H9 (cell line): ENCODE results near the gene FBXO31. TPM values are rescaled to one million over a fixed set of nuclear protein-coding genes. Genes with fewer than 3 reads are reported as not detected.

Experiments used
- DNase-seq: peaks from one replicate; pipeline ENCODE4 v3.0.0-alpha.2; 2017
- H2AFZ ChIP-seq: one replicate; pipeline ENCODE4 v1.6.1; 2013; ENCODE audit warnings: mild to moderate bottlenecking, low read length, control low read depth, moderate library complexity
- H2AK5ac ChIP-seq: 2 replicates; pipeline ENCODE4 v1.6.1; 2013; ENCODE audit warnings: low read length, control low read depth, mixed read lengths; ENCODE audit not compliant: insufficient read length
- H2BK120ac ChIP-seq: one replicate; pipeline ENCODE4 v1.6.1; 2013; ENCODE audit warnings: low read depth, mild to moderate bottlenecking, low read length, control low read depth, inconsistent platforms; ENCODE audit not compliant: poor library complexity, severe bottlenecking
- H2BK12ac ChIP-seq: 2 replicates; pipeline ENCODE4 v1.6.1; 2013; ENCODE audit warnings: low read length, control low read depth, mixed read lengths, low read depth; ENCODE audit not compliant: insufficient read length
- H2BK15ac ChIP-seq: 2 replicates; pipeline ENCODE4 v1.6.1; 2013; ENCODE audit warnings: low read depth, low read length, control low read depth
- H2BK20ac ChIP-seq: one replicate; pipeline ENCODE4 v1.6.1; 2013; ENCODE audit warnings: low read depth, mild to moderate bottlenecking, low read length, control low read depth, inconsistent platforms; ENCODE audit not compliant: poor library complexity, severe bottlenecking
- H2BK5ac ChIP-seq: 2 replicates; pipeline ENCODE4 v1.6.1; 2013; ENCODE audit warnings: low read length, control low read depth, mixed read lengths; ENCODE audit not compliant: insufficient read length
- H3K14ac ChIP-seq: 2 replicates; pipeline ENCODE4 v1.6.1; 2013; ENCODE audit warnings: low read length, control low read depth; ENCODE audit not compliant: insufficient read depth
- H3K18ac ChIP-seq: 2 replicates; pipeline ENCODE4 v1.6.1; 2013; ENCODE audit warnings: low read depth, mild to moderate bottlenecking, mixed read lengths, low read length, control low read depth; ENCODE audit not compliant: insufficient read length
- H3K23ac ChIP-seq: 2 replicates; pipeline ENCODE4 v1.6.1; 2013; ENCODE audit warnings: low read length, control low read depth, mixed read lengths, low read depth; ENCODE audit not compliant: insufficient read length
- H3K23me2 ChIP-seq: 2 replicates; pipeline ENCODE4 v1.6.1; 2013; ENCODE audit warnings: low read depth, mild to moderate bottlenecking, mixed read lengths, low read length, control low read depth; ENCODE audit not compliant: insufficient read length, poor library complexity, severe bottlenecking
- H3K27ac ChIP-seq: 2 replicates; pipeline ENCODE4 v1.5.1; 2013; ENCODE audit warnings: low read length, control low read depth, mixed read lengths, low read depth; ENCODE audit not compliant: insufficient read length
- H3K27me3 ChIP-seq: 2 replicates; pipeline ENCODE4 v1.6.1; 2013; ENCODE audit warnings: low read length, control low read depth, inconsistent platforms; ENCODE audit not compliant: insufficient read depth
- H3K4ac ChIP-seq: 2 replicates; pipeline ENCODE4 v1.6.1; 2013; ENCODE audit warnings: low read depth, mild to moderate bottlenecking, control low read depth, inconsistent platforms, low read length, moderate library complexity
- H3K4me1 ChIP-seq: 2 replicates; pipeline ENCODE4 v1.6.1; 2013; ENCODE audit warnings: low read length, control low read depth, inconsistent platforms; ENCODE audit not compliant: insufficient read depth
- H3K4me2 ChIP-seq: 2 replicates; pipeline ENCODE4 v1.6.1; 2013; ENCODE audit warnings: low read length, control low read depth, mixed read lengths; ENCODE audit not compliant: insufficient read length, insufficient read depth
- H3K56ac ChIP-seq: 2 replicates; pipeline ENCODE4 v1.6.1; 2013; ENCODE audit warnings: low read depth, mild to moderate bottlenecking, mixed read lengths, low read length, control low read depth; ENCODE audit not compliant: insufficient read length
- H3K79me1 ChIP-seq: 2 replicates; pipeline ENCODE4 v1.6.1; 2013; ENCODE audit warnings: low read depth, mild to moderate bottlenecking, moderate library complexity, low read length, control low read depth, inconsistent platforms; ENCODE audit not compliant: insufficient read depth, poor library complexity, severe bottlenecking
- H3K79me2 ChIP-seq: 2 replicates; pipeline ENCODE4 v1.6.1; 2013; ENCODE audit warnings: low read length, control low read depth, inconsistent platforms; ENCODE audit not compliant: insufficient read depth
- H3K9ac ChIP-seq: 2 replicates; pipeline ENCODE4 v1.6.1; 2013; ENCODE audit warnings: low read length, control low read depth, mixed read lengths; ENCODE audit not compliant: insufficient read length; ENCODE audit errors: extremely low read depth
- H3K9me3 ChIP-seq: one replicate; pipeline ENCODE4 v1.6.1; 2013; ENCODE audit warnings: low read depth, low read length, inconsistent platforms; ENCODE audit not compliant: control insufficient read depth
- H3T11ph ChIP-seq: one replicate; pipeline ENCODE4 v1.6.1; 2013; ENCODE audit warnings: mild to moderate bottlenecking, low read length, control low read depth, inconsistent platforms
- H4K20me1 ChIP-seq: one replicate; pipeline ENCODE4 v1.6.1; 2013; ENCODE audit not compliant: control insufficient read depth, insufficient read length, insufficient read depth
- H4K5ac ChIP-seq: 2 replicates; pipeline ENCODE4 v1.6.1; 2013; ENCODE audit warnings: low read depth, mild to moderate bottlenecking, mixed read lengths, low read length, control low read depth; ENCODE audit not compliant: insufficient read length
- H4K8ac ChIP-seq: replicated peaks from 2 replicates; pipeline ENCODE4 v1.6.1; 2013; ENCODE audit warnings: low read length, control low read depth, mixed read lengths, low read depth; ENCODE audit not compliant: insufficient read length
- H4K91ac ChIP-seq: 2 replicates; pipeline ENCODE4 v1.6.1; 2013; ENCODE audit warnings: low read depth, mild to moderate bottlenecking, moderate library complexity, mixed read lengths, low read length, control low read depth; ENCODE audit not compliant: insufficient read length
- H3K27ac Mint-ChIP-seq, 3 experiments: 2 replicates in 2 of 3; 3 replicates in 1 of 3; pipeline ENCODE4 v1.8.0; 2020 to 2021; ENCODE audit warnings: mixed read lengths in 3 of 3, mild to moderate bottlenecking in 1 of 3, moderate library complexity in 1 of 3
- H3K27me3 Mint-ChIP-seq: 2 replicates; pipeline ENCODE4 v1.8.0; 2021; ENCODE audit warnings: low read depth, mild to moderate bottlenecking, moderate library complexity, mixed read lengths
- H3K36me3 Mint-ChIP-seq, 3 experiments: 2 replicates in 2 of 3; 3 replicates in 1 of 3; pipeline ENCODE4 v1.8.0; 2020 to 2021; ENCODE audit warnings: low read depth in 3 of 3, mixed read lengths in 3 of 3; ENCODE audit not compliant: insufficient read depth in 1 of 3
- H3K4me1 Mint-ChIP-seq, 2 experiments: 2 replicates each; pipeline ENCODE4 v1.8.0; 2020; ENCODE audit warnings: mixed read lengths in 2 of 2
- H3K4me3 Mint-ChIP-seq, 2 experiments: 2 replicates in 1 of 2; 3 replicates in 1 of 2; pipeline ENCODE4 v1.8.0; 2020 to 2021; ENCODE audit warnings: mild to moderate bottlenecking in 2 of 2, mixed read lengths in 2 of 2, moderate library complexity in 1 of 2
- H3K9me3 Mint-ChIP-seq, 2 experiments: 2 replicates in 1 of 2; 3 replicates in 1 of 2; pipeline ENCODE4 v1.8.0; 2020; ENCODE audit warnings: mild to moderate bottlenecking in 2 of 2, mixed read lengths in 2 of 2, moderate library complexity in 1 of 2
- CTCF ChIP-seq: fragments of 200-600 bp; sonication (generic); conservative IDR thresholded peaks from 3 replicates; pipeline ENCODE4 v1.8.0; 2021; ENCODE audit warnings: antibody characterized with exemption, mild to moderate bottlenecking
- WGBS: extraction: QIAGEN DNeasy Blood & Tissue Kit; methylation state at CpG from one replicate; pipeline ENCODE4 v1.1.7; 2013; ENCODE audit warnings: missing lambda C conversion rate, low lambda C conversion rate, mixed read lengths; ENCODE audit not compliant: insufficient read length; ENCODE audit errors: extremely low coverage; 5-methylcytosine and 5-hydroxymethylcytosine counted together
- total RNA-seq: library from RNA; stranded (reverse); gene quantifications from 2 replicates; pipeline ENCODE4 v1.2.1, GENCODE V29; 2021

Gene FBXO31
- total RNA-seq, 1 experiment from 2014 or later = 24.2 TPM

GRCh38 chr16:87369117-87369765, 14.3 kb downstream of the FBXO31 start:
- no peak overlapping the region for H3T11ph ChIP-seq
- TF ChIP-seq CTCF = no peak
- Mint-ChIP-seq H3K4me3 (no peak overlapping the region), H3K4me1 (peaks cover 23 to 25% of the 10 kb centered on the region in 2 experiments), H3K36me3 (peaks cover 0 to 5% (median 0%) of the 10 kb centered on the region in 3 experiments; a peak in 3 of 7 replicates), H3K9me3 (no peaks in the 10 kb centered on the region), H3K27ac (no peak overlapping the region; a peak in 1 of 7 replicates), H3K27me3 (no peaks in the 10 kb centered on the region)
- H2BK15ac ChIP-seq = no peak overlapping the region
- no peak overlapping the region for H2BK20ac ChIP-seq
- H3K4me1 ChIP-seq = no peaks in the 10 kb centered on the region
- no peaks in the 10 kb centered on the region; the same call in 1 of the 2 replicates for H3K79me2 ChIP-seq
- no peak overlapping the region for H3K27ac ChIP-seq
- H3K23me2 ChIP-seq = no peaks in the 10 kb centered on the region
- H4K91ac ChIP-seq = no peak overlapping the region
- H3K4me2 ChIP-seq = no peak overlapping the region
- H4K5ac ChIP-seq = no peak overlapping the region
- H3K9me3 ChIP-seq = no peaks in the 10 kb centered on the region
- WGBS = no CpG with 5 or more reads among the region's 14 CpGs
- H2AK5ac ChIP-seq = no peak overlapping the region
- H3K56ac ChIP-seq = no peak overlapping the region
- H3K23ac ChIP-seq = no peak overlapping the region
- no peak overlapping the region for H3K4ac ChIP-seq
- no peaks in the 10 kb centered on the region for H4K20me1 ChIP-seq
- H3K27me3 ChIP-seq = no peaks in the 10 kb centered on the region
- H2BK12ac ChIP-seq = no peak overlapping the region
- H4K8ac ChIP-seq = no peak overlapping the region
- H2BK5ac ChIP-seq = no peak overlapping the region
- no peak for DNase-seq
- no peak overlapping the region for H3K9ac ChIP-seq
- no peak overlapping the region for H2AFZ ChIP-seq
- H3K18ac ChIP-seq = no peak overlapping the region
- peaks cover 9% of the 10 kb centered on the region for H3K79me1 ChIP-seq
- H3K14ac ChIP-seq = no peak overlapping the region
- no peak overlapping the region for H2BK120ac ChIP-seq
